BJ (cell line): Measurements from ENCODE around the gene EIF4G2. TPM values are rescaled to one million over a fixed set of nuclear protein-coding genes. Genes with fewer than 3 reads are reported as not detected.
A peak's percentile ranks its signal among the peaks of the same experiment; 100 is the strongest.

Source experiments
- CTCF ChIA-PET: fragments of 350-600 bp; formaldehyde crosslinking; extraction: SDS; loops from one replicate; lab custom pipeline; 2021; ENCODE audit warnings: antibody characterized with exemption, inconsistent platforms; lab: Yijun Ruan, JAX
- POLR2A ChIA-PET: fragments of 300-600 bp; sonication (Branson Sonifier 250); formaldehyde crosslinking; extraction: SDS; loops from one replicate; lab custom pipeline; 2021; ENCODE audit warnings: antibody characterized with exemption; lab: Charles Lee
- DNase-seq: peaks from one replicate; pipeline ENCODE4 v3.0.0-alpha.2; 2011; ENCODE audit warnings: low read depth
- H3K27me3 ChIP-seq: 2 replicates; pipeline ENCODE4 v1.6.0; 2011; ENCODE audit warnings: low read length; ENCODE audit not compliant: control insufficient read depth, insufficient read depth
- H3K36me3 ChIP-seq: 2 replicates; pipeline ENCODE4 v1.5.1; 2011; ENCODE audit warnings: low read length; ENCODE audit not compliant: control insufficient read depth, insufficient read depth
- H3K4me3 ChIP-seq: 2 replicates; pipeline ENCODE4 v1.5.1; 2011; ENCODE audit warnings: low read depth, mild to moderate bottlenecking, control low read depth, low read length
- polyA plus RNA-seq: library from polyadenylated mRNA; depleted of rRNA; stranded (reverse); fragments of >200 nt; gene quantifications from 2 replicates; pipeline ENCODE4 v1.2.3, GENCODE V29; 2011
- TF ChIP-seq, protein P1 (sequence below): IDR thresholded peaks from 2 replicates; pipeline ENCODE4 v1.5.1; 2011; ENCODE audit warnings: low read depth, mild to moderate bottlenecking, control low read depth, inconsistent platforms, low read length, moderate library complexity; ENCODE audit not compliant: insufficient read depth

Gene EIF4G2
- polyA plus RNA-seq, 1 experiment, result 472 TPM

DNA sequence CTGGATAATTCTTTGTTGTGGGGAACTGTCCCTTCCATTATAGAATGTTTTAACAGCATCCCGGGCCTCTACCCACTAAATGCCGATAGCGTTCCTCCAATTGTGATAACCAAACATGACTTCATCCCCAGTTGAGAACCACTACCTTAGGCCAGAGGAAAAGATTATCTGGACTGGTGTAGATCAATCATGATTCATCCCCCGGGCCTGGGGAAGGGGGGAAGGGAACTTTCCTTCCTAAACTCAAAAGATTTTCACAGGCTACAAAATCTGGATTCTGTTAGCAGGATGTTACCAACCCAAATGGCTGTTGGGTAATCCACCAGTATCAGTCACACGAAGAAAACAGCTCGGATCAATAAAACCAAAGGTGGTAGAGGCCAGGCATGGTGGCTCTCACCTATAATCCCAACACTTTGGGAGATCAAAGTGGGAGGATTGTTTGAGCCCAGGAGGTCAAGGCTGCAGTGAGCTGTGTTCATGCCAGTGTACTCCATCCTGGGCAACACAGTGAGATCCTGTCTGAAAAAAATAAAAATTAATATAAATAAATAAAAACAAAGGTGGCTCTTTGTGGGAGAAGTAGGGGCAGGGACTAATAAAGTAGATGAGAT, 47.5 kb downstream of the EIF4G2 start:
- ChIA-PET POLR2A (no interaction called here), CTCF (interaction anchor here (0.9 kb wide), 2 partner anchors 10 to 32 kb away, joined by 3 read pairs; no protein-coding TSS in a partner anchor)
- Histone ChIP-seq H3K4me3 (no peak overlapping the region), H3K36me3 (peaks cover 10% of the 10 kb centered on the region), H3K27me3 (no peaks in the 10 kb centered on the region)
- TF ChIP-seq, protein P1, sequence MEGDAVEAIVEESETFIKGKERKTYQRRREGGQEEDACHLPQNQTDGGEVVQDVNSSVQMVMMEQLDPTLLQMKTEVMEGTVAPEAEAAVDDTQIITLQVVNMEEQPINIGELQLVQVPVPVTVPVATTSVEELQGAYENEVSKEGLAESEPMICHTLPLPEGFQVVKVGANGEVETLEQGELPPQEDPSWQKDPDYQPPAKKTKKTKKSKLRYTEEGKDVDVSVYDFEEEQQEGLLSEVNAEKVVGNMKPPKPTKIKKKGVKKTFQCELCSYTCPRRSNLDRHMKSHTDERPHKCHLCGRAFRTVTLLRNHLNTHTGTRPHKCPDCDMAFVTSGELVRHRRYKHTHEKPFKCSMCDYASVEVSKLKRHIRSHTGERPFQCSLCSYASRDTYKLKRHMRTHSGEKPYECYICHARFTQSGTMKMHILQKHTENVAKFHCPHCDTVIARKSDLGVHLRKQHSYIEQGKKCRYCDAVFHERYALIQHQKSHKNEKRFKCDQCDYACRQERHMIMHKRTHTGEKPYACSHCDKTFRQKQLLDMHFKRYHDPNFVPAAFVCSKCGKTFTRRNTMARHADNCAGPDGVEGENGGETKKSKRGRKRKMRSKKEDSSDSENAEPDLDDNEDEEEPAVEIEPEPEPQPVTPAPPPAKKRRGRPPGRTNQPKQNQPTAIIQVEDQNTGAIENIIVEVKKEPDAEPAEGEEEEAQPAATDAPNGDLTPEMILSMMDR, result no peak
- no peak for DNase-seq

DNA sequence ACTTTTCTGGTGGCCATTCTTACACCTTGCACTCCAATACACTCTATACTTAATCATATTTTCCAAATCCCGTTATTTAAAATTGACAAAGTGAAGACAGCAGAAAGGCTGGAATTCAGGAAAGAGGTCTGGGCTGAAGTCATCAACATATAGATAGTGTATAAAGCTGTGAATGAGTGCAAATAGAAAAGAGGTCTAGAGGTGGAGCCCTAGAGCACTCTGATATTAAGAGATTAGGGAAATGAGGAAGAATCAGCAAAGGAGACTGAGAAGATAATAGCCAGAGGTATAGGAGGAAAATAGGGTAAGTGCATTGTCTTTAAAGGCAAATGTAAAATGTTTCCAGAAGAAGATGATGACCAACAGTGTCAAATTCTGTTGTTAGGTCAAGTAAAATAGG, 49.8 kb downstream of the EIF4G2 start:
- TF ChIP-seq, protein P1, result peak; percentile 10; the same call in 1 of the 2 replicates
- H3K27me3 ChIP-seq, result no peaks in the 10 kb centered on the region
- ChIA-PET CTCF (interaction anchor here (1.0 to 1.7 kb wide), 2 partner anchors 12 to 22 kb away, joined by 3 to 4 read pairs; no protein-coding TSS in a partner anchor), POLR2A (no interaction called here)
- no peak for DNase-seq
- H3K4me3 ChIP-seq, result no peak overlapping the region
- H3K36me3 ChIP-seq, result peaks cover 11% of the 10 kb centered on the region

GRCh38 chr11:10752486-10752885, 56.2 kb downstream of the EIF4G2 start:
- Histone ChIP-seq H3K4me3 (peak overlapping the region; percentile 86), H3K36me3 (peaks cover 7% of the 10 kb centered on the region), H3K27me3 (no peaks in the 10 kb centered on the region)
- ChIA-PET CTCF (no interaction called here), POLR2A (no interaction called here)
- TF ChIP-seq, protein P1, result no peak
- no peak for DNase-seq

DNA sequence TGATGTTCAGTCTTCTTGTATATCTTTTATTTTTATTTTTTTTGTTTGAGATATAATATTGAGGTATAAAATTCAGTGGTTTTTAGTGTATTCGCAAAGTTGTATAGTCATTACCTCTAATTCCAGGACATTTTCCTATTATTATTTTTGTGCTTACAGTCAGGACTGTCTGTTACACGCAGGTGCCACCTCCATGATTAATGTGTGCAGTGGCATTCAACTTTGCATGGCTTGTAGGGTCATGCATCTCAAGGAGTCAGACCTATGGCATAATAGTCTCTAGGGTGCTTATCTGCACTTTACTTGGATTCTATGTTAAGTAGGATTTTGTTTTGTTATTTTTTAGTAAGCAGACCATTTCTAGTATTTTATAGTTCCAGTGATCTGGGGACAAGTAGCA, 56.7 kb downstream of the EIF4G2 start:
- Histone ChIP-seq H3K27me3 (no peaks in the 10 kb centered on the region), H3K36me3 (peaks cover 4% of the 10 kb centered on the region), H3K4me3 (peak overlapping the region; percentile 86)
- CTCF ChIA-PET, result no interaction called here
- TF ChIP-seq, protein P1, result no peak
- DNase-seq, result no peak
- POLR2A ChIA-PET, result interaction anchor here (1.2 kb wide), 1 partner anchor 57 kb away, joined by 4 read pairs; the partner anchor contains the start of gene EIF4G2

- CTCF ChIA-PET, result no interaction called here
- TF ChIP-seq, protein P1, result no peak
- Histone ChIP-seq H3K36me3 (peaks cover 2% of the 10 kb centered on the region), H3K27me3 (no peaks in the 10 kb centered on the region), H3K4me3 (peak overlapping the region; percentile 86)
- POLR2A ChIA-PET, result interaction anchor here (0.7 to 1.2 kb wide), 2 partner anchors 58 to 1101 kb away, joined by 3 to 4 read pairs; partner anchors contain the start of gene EIF4G2
- no peak for DNase-seq
Observed at GRCh38 chr11:10751581-10751940, 57.2 kb downstream of the EIF4G2 start.
